ENCODE measurements around the gene ZBTB49. TPM values are rescaled to one million over a fixed set of nuclear protein-coding genes. Genes with fewer than 3 reads are reported as not detected.

ZBTB49 gene
- total RNA-seq, 1 donor = 6.2 TPM

GRCh38 chr4:4321951-4322688 lies 32.1 kb downstream of the ZBTB49 start:
- no peak for TF ChIP-seq CTCF (IDR thresholded peaks at IDR 0.05; ENCODE audit: extremely low read depth, low read depth, low read length)
- no peaks in the 10 kb centered on the region for H3K9me3 ChIP-seq (ENCODE audit: low read depth, low read length)
- H3K36me3 ChIP-seq (ENCODE audit: insufficient read depth, low read length) = peaks cover 18% of the 10 kb centered on the region
- H3K27me3 ChIP-seq (ENCODE audit: insufficient read depth, low read length) = no peaks in the 10 kb centered on the region
- no peaks in the 10 kb centered on the region for H3K79me2 ChIP-seq (ENCODE audit: insufficient read depth, low read length)
- no peak overlapping the region for H3K27ac ChIP-seq (ENCODE audit: low read depth, low read length)
- no peaks in the 10 kb centered on the region for H3K4me1 ChIP-seq (ENCODE audit: insufficient read depth, low read length)
- DNase-seq (ENCODE audit: insufficient read length, low spot score, missing footprints) = no peak
- no peak overlapping the region for H3K4me3 ChIP-seq (ENCODE audit: insufficient read depth, low read length)
- H2AFZ ChIP-seq (ENCODE audit: low read length) = no peak overlapping the region
- no peaks in the 10 kb centered on the region for H4K20me1 ChIP-seq (ENCODE audit: insufficient read depth, low read length)
- no peak overlapping the region for H3K4me2 ChIP-seq (ENCODE audit: insufficient read depth, low read length)

- H2AFZ ChIP-seq (ENCODE audit: low read length) = no peak overlapping the region
- no peak overlapping the region for H3K4me2 ChIP-seq (ENCODE audit: insufficient read depth, low read length)
Measured at GRCh38 chr4:4323705-4324534, 33.9 kb downstream of the ZBTB49 start.

GRCh38 chr4:4325321-4325720 lies 35.3 kb downstream of the ZBTB49 start:
- Histone ChIP-seq H3K27me3 (ENCODE audit: insufficient read depth, low read length) (no peaks in the 10 kb centered on the region), H3K9me3 (ENCODE audit: low read depth, low read length) (no peaks in the 10 kb centered on the region), H4K20me1 (ENCODE audit: insufficient read depth, low read length) (no peaks in the 10 kb centered on the region), H3K4me2 (ENCODE audit: insufficient read depth, low read length) (no peak overlapping the region), H3K36me3 (ENCODE audit: insufficient read depth, low read length) (peaks cover 14% of the 10 kb centered on the region), H3K79me2 (ENCODE audit: insufficient read depth, low read length) (no peaks in the 10 kb centered on the region), H2AFZ (ENCODE audit: low read length) (no peak overlapping the region), H3K27ac (ENCODE audit: low read depth, low read length) (no peak overlapping the region), H3K4me3 (ENCODE audit: insufficient read depth, low read length) (no peak overlapping the region), H3K4me1 (ENCODE audit: insufficient read depth, low read length) (no peaks in the 10 kb centered on the region)
- no peak for DNase-seq (ENCODE audit: insufficient read length, low spot score, missing footprints)
- no peak for TF ChIP-seq CTCF (IDR thresholded peaks at IDR 0.05; ENCODE audit: extremely low read depth, low read depth, low read length)

More at GRCh38 chr4:4323705-4324534, 33.9 kb downstream of the ZBTB49 start:
- no peak overlapping the region for H3K27ac ChIP-seq (ENCODE audit: low read depth, low read length)
- TF ChIP-seq CTCF (IDR thresholded peaks at IDR 0.05; ENCODE audit: extremely low read depth, low read depth, low read length) = no peak
- no peaks in the 10 kb centered on the region for H4K20me1 ChIP-seq (ENCODE audit: insufficient read depth, low read length)
- H3K4me3 ChIP-seq (ENCODE audit: insufficient read depth, low read length) = no peak overlapping the region
- no peaks in the 10 kb centered on the region for H3K4me1 ChIP-seq (ENCODE audit: insufficient read depth, low read length)
- no peaks in the 10 kb centered on the region for H3K79me2 ChIP-seq (ENCODE audit: insufficient read depth, low read length)
- no peaks in the 10 kb centered on the region for H3K9me3 ChIP-seq (ENCODE audit: low read depth, low read length)
- no peaks in the 10 kb centered on the region for H3K27me3 ChIP-seq (ENCODE audit: insufficient read depth, low read length)
- DNase-seq (ENCODE audit: insufficient read length, low spot score, missing footprints) = no peak
- peaks cover 18% of the 10 kb centered on the region for H3K36me3 ChIP-seq (ENCODE audit: insufficient read depth, low read length)

DNA sequence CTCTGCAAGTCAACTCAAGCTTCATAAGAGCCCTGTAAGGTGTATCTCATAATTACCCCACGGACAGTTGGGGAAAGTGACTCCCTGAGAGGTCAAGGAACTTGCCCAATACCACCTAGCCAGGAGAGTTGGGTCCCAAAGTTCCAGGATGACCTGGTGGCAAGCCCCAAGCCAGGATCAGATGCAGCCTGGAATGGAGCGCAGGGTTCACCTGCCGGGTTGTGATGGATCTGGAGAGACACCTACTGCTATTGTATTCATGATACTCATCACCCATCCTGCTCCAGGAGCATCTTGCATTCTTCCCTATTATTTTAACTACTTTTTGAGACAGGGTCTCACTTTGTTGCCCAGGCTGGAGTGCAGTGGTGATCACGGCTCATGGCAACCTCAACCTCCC lies 36.1 kb downstream of the ZBTB49 start:
- H3K27me3 ChIP-seq (ENCODE audit: insufficient read depth, low read length) = no peaks in the 10 kb centered on the region
- no peaks in the 10 kb centered on the region for H3K79me2 ChIP-seq (ENCODE audit: insufficient read depth, low read length)
- H2AFZ ChIP-seq (ENCODE audit: low read length) = no peak overlapping the region
- TF ChIP-seq CTCF (IDR thresholded peaks at IDR 0.05; ENCODE audit: extremely low read depth, low read depth, low read length) = no peak
- H3K4me1 ChIP-seq (ENCODE audit: insufficient read depth, low read length) = no peaks in the 10 kb centered on the region
- no peaks in the 10 kb centered on the region for H3K9me3 ChIP-seq (ENCODE audit: low read depth, low read length)
- no peak overlapping the region for H3K4me2 ChIP-seq (ENCODE audit: insufficient read depth, low read length)
- H4K20me1 ChIP-seq (ENCODE audit: insufficient read depth, low read length) = no peaks in the 10 kb centered on the region
- peaks cover 9% of the 10 kb centered on the region for H3K36me3 ChIP-seq (ENCODE audit: insufficient read depth, low read length)
- DNase-seq (ENCODE audit: insufficient read length, low spot score, missing footprints) = no peak
- H3K27ac ChIP-seq (ENCODE audit: low read depth, low read length) = no peak overlapping the region
- no peak overlapping the region for H3K4me3 ChIP-seq (ENCODE audit: insufficient read depth, low read length)
